ENCODE measurements around the gene ZNF830.

Gene ZNF830

DNA sequence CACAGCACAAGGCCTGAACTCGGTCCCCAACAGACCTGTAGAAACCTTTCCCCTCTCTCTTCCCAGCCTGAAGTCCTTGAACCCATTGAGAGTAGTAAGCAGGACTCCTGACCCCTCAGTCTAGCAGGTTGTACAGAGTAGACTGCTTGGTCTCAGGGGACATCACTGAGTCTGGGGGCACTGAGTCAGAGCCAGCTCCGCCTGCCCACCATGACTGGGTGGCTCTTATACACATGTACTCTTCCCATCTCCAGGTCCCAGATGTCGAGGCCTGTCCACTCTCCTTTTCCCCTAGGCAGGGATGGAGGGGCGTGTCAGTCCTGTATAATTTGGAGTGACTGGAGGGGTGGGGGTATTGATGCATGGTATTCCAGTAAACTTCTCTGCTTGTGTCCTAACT lies 42.4 kb downstream of the ZNF830 start:
- Histone ChIP-seq H3F3A (ENCODE audit: control insufficient read depth, insufficient read depth) (no peaks in the 10 kb centered on the region), H3K79me2 (ENCODE audit: control insufficient read depth, low read length) (no peaks in the 10 kb centered on the region), H3K36me3 (ENCODE audit: control insufficient read depth, low read length) (peaks cover 63% of the 10 kb centered on the region), H3K9me3 (ENCODE audit: control insufficient read depth, insufficient read depth, low read length) (no peaks in the 10 kb centered on the region), H3K4me2 (ENCODE audit: low read length) (no peak overlapping the region), H4K20me1 (ENCODE audit: control insufficient read depth, insufficient read depth, low read depth, low read length) (no peaks in the 10 kb centered on the region), H3K4me3 (ENCODE audit: low read length) (no peak overlapping the region), H3K4me1 (ENCODE audit: control insufficient read depth, low read length) (no peaks in the 10 kb centered on the region), H3K9me2 (replicated peaks; ENCODE audit: control insufficient read depth, low read length) (no peaks in the 10 kb centered on the region), H3K27me3 (ENCODE audit: control insufficient read depth, low read length) (no peaks in the 10 kb centered on the region), H3K27ac (ENCODE audit: low read depth, low read length) (no peak overlapping the region)
- TF ChIP-seq EZH2phosphoT487 (IDR thresholded peaks at IDR 0.05; ENCODE audit: borderline replicate concordance, low read length) = no peak
- TF ChIP-seq, protein P1, sequence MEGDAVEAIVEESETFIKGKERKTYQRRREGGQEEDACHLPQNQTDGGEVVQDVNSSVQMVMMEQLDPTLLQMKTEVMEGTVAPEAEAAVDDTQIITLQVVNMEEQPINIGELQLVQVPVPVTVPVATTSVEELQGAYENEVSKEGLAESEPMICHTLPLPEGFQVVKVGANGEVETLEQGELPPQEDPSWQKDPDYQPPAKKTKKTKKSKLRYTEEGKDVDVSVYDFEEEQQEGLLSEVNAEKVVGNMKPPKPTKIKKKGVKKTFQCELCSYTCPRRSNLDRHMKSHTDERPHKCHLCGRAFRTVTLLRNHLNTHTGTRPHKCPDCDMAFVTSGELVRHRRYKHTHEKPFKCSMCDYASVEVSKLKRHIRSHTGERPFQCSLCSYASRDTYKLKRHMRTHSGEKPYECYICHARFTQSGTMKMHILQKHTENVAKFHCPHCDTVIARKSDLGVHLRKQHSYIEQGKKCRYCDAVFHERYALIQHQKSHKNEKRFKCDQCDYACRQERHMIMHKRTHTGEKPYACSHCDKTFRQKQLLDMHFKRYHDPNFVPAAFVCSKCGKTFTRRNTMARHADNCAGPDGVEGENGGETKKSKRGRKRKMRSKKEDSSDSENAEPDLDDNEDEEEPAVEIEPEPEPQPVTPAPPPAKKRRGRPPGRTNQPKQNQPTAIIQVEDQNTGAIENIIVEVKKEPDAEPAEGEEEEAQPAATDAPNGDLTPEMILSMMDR (IDR thresholded peaks at IDR 0.05; ENCODE audit: low read depth, low read length, poor library complexity, severe bottlenecking) = no peak

DNA sequence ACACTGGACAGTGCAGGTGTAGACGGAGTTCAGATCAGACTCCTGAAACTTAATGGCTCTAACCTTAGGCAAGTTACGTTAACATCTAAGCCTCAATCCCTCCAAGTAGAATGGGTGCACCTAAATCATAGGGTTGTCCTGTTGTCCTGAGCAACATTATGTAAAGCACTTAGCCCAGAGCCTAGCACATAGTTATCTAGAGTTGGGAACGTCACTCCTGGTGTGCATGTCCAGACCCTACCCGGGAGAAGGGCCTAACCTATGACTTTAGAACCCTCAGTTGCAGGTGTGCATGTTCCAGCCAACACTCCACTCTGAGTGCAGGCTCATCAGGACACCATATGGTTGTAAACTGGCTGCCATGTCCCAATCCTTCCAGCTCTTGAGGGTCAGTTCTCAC lies 45.0 kb downstream of the ZNF830 start:
- H3K4me3 ChIP-seq (ENCODE audit: low read length) = no peak overlapping the region
- no peaks in the 10 kb centered on the region for H3K9me3 ChIP-seq (ENCODE audit: control insufficient read depth, insufficient read depth, low read length)
- H3F3A ChIP-seq (ENCODE audit: control insufficient read depth, insufficient read depth) = no peaks in the 10 kb centered on the region
- no peaks in the 10 kb centered on the region for H3K9me2 ChIP-seq (replicated peaks; ENCODE audit: control insufficient read depth, low read length)
- H3K27me3 ChIP-seq (ENCODE audit: control insufficient read depth, low read length) = no peaks in the 10 kb centered on the region
- no peak overlapping the region for H3K4me2 ChIP-seq (ENCODE audit: low read length)
- no peaks in the 10 kb centered on the region for H3K4me1 ChIP-seq (ENCODE audit: control insufficient read depth, low read length)
- TF ChIP-seq, protein P1 (IDR thresholded peaks at IDR 0.05; ENCODE audit: low read depth, low read length, poor library complexity, severe bottlenecking) = no peak
- no peak for TF ChIP-seq EZH2phosphoT487 (IDR thresholded peaks at IDR 0.05; ENCODE audit: borderline replicate concordance, low read length)
- H3K79me2 ChIP-seq (ENCODE audit: control insufficient read depth, low read length) = no peaks in the 10 kb centered on the region
- peaks cover 45% of the 10 kb centered on the region for H3K36me3 ChIP-seq (ENCODE audit: control insufficient read depth, low read length)
- no peaks in the 10 kb centered on the region; the same call in 1 of the 2 replicates for H4K20me1 ChIP-seq (ENCODE audit: control insufficient read depth, insufficient read depth, low read depth, low read length)
- H3K27ac ChIP-seq (ENCODE audit: low read depth, low read length) = no peak overlapping the region

DNA sequence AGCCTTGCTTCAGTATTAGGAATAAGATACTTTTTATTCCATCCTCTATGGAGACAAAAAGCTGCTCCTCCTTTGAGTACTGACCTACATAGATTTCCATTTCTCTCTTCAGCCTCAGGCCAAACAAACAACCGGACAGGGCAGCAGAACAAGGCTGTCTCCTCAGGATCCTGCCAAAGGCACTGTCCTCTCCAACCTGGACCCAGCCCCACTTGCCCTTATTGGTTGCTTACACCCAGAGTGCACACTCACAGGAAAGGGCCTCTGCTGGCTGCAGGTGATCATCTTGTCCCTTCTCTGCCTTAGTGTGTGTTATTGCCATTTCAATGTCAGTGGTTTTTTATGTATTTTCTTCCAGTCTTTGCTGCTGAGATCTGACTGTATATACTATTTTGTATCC lies 45.6 kb downstream of the ZNF830 start:
- Histone ChIP-seq H3K9me2 (replicated peaks; ENCODE audit: control insufficient read depth, low read length) (no peaks in the 10 kb centered on the region), H3K4me3 (ENCODE audit: low read length) (no peak overlapping the region), H3K27me3 (ENCODE audit: control insufficient read depth, low read length) (no peaks in the 10 kb centered on the region), H3K36me3 (ENCODE audit: control insufficient read depth, low read length) (peaks cover 39% of the 10 kb centered on the region), H3F3A (ENCODE audit: control insufficient read depth, insufficient read depth) (no peaks in the 10 kb centered on the region), H3K27ac (ENCODE audit: low read depth, low read length) (no peak overlapping the region), H3K4me2 (ENCODE audit: low read length) (no peak overlapping the region), H3K9me3 (ENCODE audit: control insufficient read depth, insufficient read depth, low read length) (no peaks in the 10 kb centered on the region), H3K4me1 (ENCODE audit: control insufficient read depth, low read length) (no peaks in the 10 kb centered on the region), H3K79me2 (ENCODE audit: control insufficient read depth, low read length) (no peaks in the 10 kb centered on the region), H4K20me1 (ENCODE audit: control insufficient read depth, insufficient read depth, low read depth, low read length) (no peaks in the 10 kb centered on the region; the same call in 1 of the 2 replicates)
- TF ChIP-seq, protein P1 (IDR thresholded peaks at IDR 0.05; ENCODE audit: low read depth, low read length, poor library complexity, severe bottlenecking) = no peak
- TF ChIP-seq EZH2phosphoT487 (IDR thresholded peaks at IDR 0.05; ENCODE audit: borderline replicate concordance, low read length) = no peak

All from DOHH2 (cell line).